Measurements from ENCODE around the gene COG6. TPM values are rescaled to one million over a fixed set of nuclear protein-coding genes. Genes with fewer than 3 reads are reported as not detected.
A peak's percentile ranks its signal among the peaks of the same experiment; 100 is the strongest.

The COG6 gene
- total and polyA plus RNA-seq, 4 experiments from 2014 or later = 12.2 to 44.5 (median 27.7) TPM

DNA sequence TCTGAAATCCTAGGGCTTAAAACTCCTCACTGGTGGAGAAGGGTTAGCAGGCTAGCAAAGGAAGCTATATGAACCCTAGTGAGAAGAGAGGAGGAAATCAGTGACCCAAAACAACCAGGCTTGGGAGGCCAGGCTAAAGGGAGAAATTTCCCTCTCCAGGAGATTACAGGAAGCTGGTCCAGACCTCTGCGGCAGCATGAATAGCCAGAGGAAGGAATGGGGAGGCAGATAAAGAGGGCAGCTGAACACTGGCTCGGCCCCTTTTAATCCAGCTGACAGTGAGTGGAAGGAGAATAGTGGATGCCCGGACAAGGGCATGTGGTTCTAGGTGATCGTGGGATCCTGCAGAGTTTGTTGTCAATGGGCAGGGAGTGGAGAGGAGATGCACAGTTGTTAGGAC, 130.6 kb downstream of the COG6 start:
- Mint-ChIP-seq H3K4me3 (no peak overlapping the region), H3K36me3 (peaks cover 2 to 7% of the 10 kb centered on the region in 2 donors), H3K9me3 (peaks cover 2 to 22% (median 11%) of the 10 kb centered on the region in 8 donors), H3K4me1 (peaks cover 0 to 2% (median 0%) of the 10 kb centered on the region in 4 donors), H3K27me3 (peaks cover 0 to 2% of the 10 kb centered on the region in 2 donors), H3K27ac (peak overlapping the region in 1 of 7 donors; percentile 77)
- H3K27ac ChIP-seq (ENCODE audit: low read depth, low read length) = no peak overlapping the region
- DNase-seq = no peak
- H3K36me3 ChIP-seq (ENCODE audit: insufficient read depth, low read length) = no peaks in the 10 kb centered on the region
- no peak overlapping the region for H3K4me3 ChIP-seq (ENCODE audit: low read length in 2 of 2)
- no peaks in the 10 kb centered on the region for H3K4me1 ChIP-seq (ENCODE audit: insufficient read depth, low read length)
- H3K9me3 ChIP-seq (ENCODE audit: control insufficient read depth in 1 of 2, low read length in 2 of 2) = no peaks in the 10 kb centered on the region
- ChIA-PET CTCF (ENCODE audit: partially characterized antibody) (no interaction called here), POLR2A (ENCODE audit: partially characterized antibody) (no interaction called here)
- H3K27me3 ChIP-seq (ENCODE audit: insufficient read depth, low read length) = no peaks in the 10 kb centered on the region
- intact Hi-C loops (cut with micrococcal nuclease) = no loop called here

- ChIA-PET POLR2A (ENCODE audit: partially characterized antibody) (no interaction called here), CTCF (ENCODE audit: partially characterized antibody) (no interaction called here)
- peaks cover 2 to 7% of the 10 kb centered on the region in 2 donors for H3K36me3 Mint-ChIP-seq
- Histone ChIP-seq H3K36me3 (ENCODE audit: insufficient read depth, low read length) (no peaks in the 10 kb centered on the region), H3K4me1 (ENCODE audit: insufficient read depth, low read length) (no peaks in the 10 kb centered on the region), H3K9me3 (ENCODE audit: control insufficient read depth in 1 of 2, low read length in 2 of 2) (no peaks in the 10 kb centered on the region), H3K27ac (ENCODE audit: low read depth, low read length) (no peak overlapping the region), H3K4me3 (ENCODE audit: low read length in 2 of 2) (no peak overlapping the region), H3K27me3 (ENCODE audit: insufficient read depth, low read length) (no peaks in the 10 kb centered on the region)
- no peak for DNase-seq
- intact Hi-C loops (cut with micrococcal nuclease) = no loop called here
- H3K4me3 Mint-ChIP-seq = no peak overlapping the region
- H3K9me3 Mint-ChIP-seq = peaks cover 2 to 22% (median 11%) of the 10 kb centered on the region in 8 donors
- no peak overlapping the region for H3K27ac Mint-ChIP-seq
- peaks cover 0 to 2% of the 10 kb centered on the region in 2 donors for H3K27me3 Mint-ChIP-seq
- H3K4me1 Mint-ChIP-seq = no peaks in the 10 kb centered on the region
Measured at GRCh38 chr13:39787086-39787487, 131.6 kb downstream of the COG6 start.

DNA sequence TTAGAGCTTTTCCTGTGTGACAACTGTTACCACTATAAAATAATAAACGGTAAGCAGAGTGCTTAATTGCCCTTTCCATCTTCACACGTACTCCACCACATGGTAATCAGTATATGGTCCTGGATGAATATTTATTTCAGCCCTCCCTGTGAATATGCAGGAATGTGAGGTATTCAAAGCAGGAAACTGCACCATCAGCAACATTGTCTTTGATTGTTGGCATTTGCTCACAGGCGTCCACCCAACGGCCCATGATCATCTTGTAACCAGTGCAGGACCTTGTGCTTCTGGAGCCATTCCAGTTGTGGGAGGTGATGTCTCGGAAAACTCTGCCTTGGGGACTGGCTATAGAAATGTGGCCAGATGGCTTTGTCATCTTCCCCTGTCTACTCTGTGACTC, 132.6 kb downstream of the COG6 start:
- intact Hi-C loops (cut with micrococcal nuclease) = no loop called here
- H3K27me3 Mint-ChIP-seq = peaks cover 0 to 2% of the 10 kb centered on the region in 2 donors
- no peak overlapping the region for H3K27ac Mint-ChIP-seq
- peaks cover 2 to 22% (median 11%) of the 10 kb centered on the region in 8 donors for H3K9me3 Mint-ChIP-seq
- H3K4me3 ChIP-seq (ENCODE audit: low read length in 2 of 2) = no peak overlapping the region
- H3K27ac ChIP-seq (ENCODE audit: low read depth, low read length) = no peak overlapping the region
- H3K4me1 ChIP-seq (ENCODE audit: insufficient read depth, low read length) = no peaks in the 10 kb centered on the region
- peaks cover 2 to 7% of the 10 kb centered on the region in 2 donors for H3K36me3 Mint-ChIP-seq
- no peaks in the 10 kb centered on the region for H3K27me3 ChIP-seq (ENCODE audit: insufficient read depth, low read length)
- no peaks in the 10 kb centered on the region for H3K9me3 ChIP-seq (ENCODE audit: control insufficient read depth in 1 of 2, low read length in 2 of 2)
- ChIA-PET CTCF (ENCODE audit: partially characterized antibody) (no interaction called here), POLR2A (ENCODE audit: partially characterized antibody) (no interaction called here)
- no peaks in the 10 kb centered on the region for H3K36me3 ChIP-seq (ENCODE audit: insufficient read depth, low read length)
- no peak overlapping the region for H3K4me3 Mint-ChIP-seq
- DNase-seq = no peak
- no peaks in the 10 kb centered on the region for H3K4me1 Mint-ChIP-seq

DNA sequence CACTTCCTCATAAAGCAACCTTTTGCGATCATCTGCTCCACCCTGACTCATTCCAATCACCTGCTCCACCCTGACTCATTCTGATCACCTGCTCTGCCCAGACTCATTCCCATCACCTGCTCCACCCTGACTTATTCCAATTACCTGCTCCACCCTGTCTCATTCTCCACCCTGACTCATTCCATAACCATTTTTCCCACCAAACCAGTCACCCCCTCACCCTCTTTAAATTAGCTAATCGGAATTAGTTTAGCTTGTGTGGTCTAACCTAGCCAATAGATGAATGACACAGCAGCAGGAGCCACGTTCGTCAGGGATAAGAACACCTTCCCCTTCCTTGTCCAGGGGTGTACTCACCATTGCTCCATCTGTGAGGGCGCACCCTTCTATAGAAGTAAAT, 134.0 kb downstream of the COG6 start:
- Histone ChIP-seq H3K36me3 (ENCODE audit: insufficient read depth, low read length) (no peaks in the 10 kb centered on the region), H3K27me3 (ENCODE audit: insufficient read depth, low read length) (no peaks in the 10 kb centered on the region), H3K27ac (ENCODE audit: low read depth, low read length) (no peak overlapping the region), H3K9me3 (ENCODE audit: control insufficient read depth in 1 of 2, low read length in 2 of 2) (no peaks in the 10 kb centered on the region), H3K4me1 (ENCODE audit: insufficient read depth, low read length) (no peaks in the 10 kb centered on the region), H3K4me3 (ENCODE audit: low read length in 2 of 2) (no peak overlapping the region)
- peaks cover 2 to 7% of the 10 kb centered on the region in 2 donors for H3K36me3 Mint-ChIP-seq
- CTCF ChIA-PET (ENCODE audit: partially characterized antibody) = no interaction called here
- peaks cover 5 to 33% (median 20%) of the 10 kb centered on the region in 8 donors for H3K9me3 Mint-ChIP-seq
- H3K4me1 Mint-ChIP-seq = no peaks in the 10 kb centered on the region
- POLR2A ChIA-PET (ENCODE audit: partially characterized antibody) = no interaction called here
- H3K4me3 Mint-ChIP-seq = no peak overlapping the region
- no peak for DNase-seq
- H3K27ac Mint-ChIP-seq = no peak overlapping the region
- H3K27me3 Mint-ChIP-seq = peaks cover 0 to 2% of the 10 kb centered on the region in 2 donors
- intact Hi-C loops (cut with micrococcal nuclease) = no loop called here

Small RNA genes lying within 50 kb of the gene (microRNA-seq; reads per million reads assigned to microRNA genes)
- not detected for gene MIR4305 (ENCODE audit: borderline microRNAs expressed, borderline number of aligned reads, borderline replicate concordance)

Other genes starting within 250 kb of the COG6 start
- gene LHFPL6, start 52.5 kb upstream of the COG6 start, total RNA-seq = not detected
- gene LHFPL6, start 52.5 kb upstream of the COG6 start, polyA plus RNA-seq = under 1 TPM in 1 of 2 donors, not detected in 1; 0.16 TPM